ENCODE data around the gene CYP2D6. TPM values are rescaled to one million over a fixed set of nuclear protein-coding genes. Genes with fewer than 3 reads are reported as not detected.

Gene CYP2D6
- polyA plus RNA-seq, 3 donors = 0.85 to 1.2 (median 1.1) TPM

Other genes with a start within 250 kb of the CYP2D6 start
- not detected for gene SHISA8, start 215.7 kb downstream of the CYP2D6 start, polyA plus RNA-seq
- under 1 TPM in 2 of 3 donors, not detected in 1; 0.19 to 0.38 TPM for gene TNFRSF13C, start 204.0 kb downstream of the CYP2D6 start, polyA plus RNA-seq
- 1 to 10 TPM in 2 of 3 donors, under 1 TPM in 1; 0.74 to 3.1 (median 1.1) TPM for gene CENPM, start 183.7 kb downstream of the CYP2D6 start, polyA plus RNA-seq
- gene SEPTIN3, start 161.4 kb downstream of the CYP2D6 start, polyA plus RNA-seq = under 1 TPM; 0.09 to 0.79 (median 0.70) TPM
- gene WBP2NL, start 132.0 kb downstream of the CYP2D6 start, polyA plus RNA-seq = 1 to 10 TPM in 1 of 3 donors, under 1 TPM in 2; 0.18 to 1.1 (median 0.45) TPM
- 10 to 100 TPM in 1 of 3 donors, 1 to 10 TPM in 2; 6.6 to 17.6 (median 7.6) TPM for gene NAGA, start 60.0 kb downstream of the CYP2D6 start, polyA plus RNA-seq
- gene PHETA2, start 56.6 kb downstream of the CYP2D6 start, polyA plus RNA-seq = 10 to 100 TPM in 2 of 3 donors, 1 to 10 TPM in 1; 7.9 to 14.5 (median 11.8) TPM
- gene SMDT1, start 51.1 kb downstream of the CYP2D6 start, polyA plus RNA-seq = 100 to 1,000 TPM in 1 of 3 donors, 10 to 100 TPM in 2; 53.3 to 129 (median 86.4) TPM
- 10 to 100 TPM; 51.6 to 94.7 (median 94.1) TPM for gene NDUFA6, start 40.0 kb downstream of the CYP2D6 start, polyA plus RNA-seq
- gene TCF20, start 139.8 kb upstream of the CYP2D6 start, polyA plus RNA-seq = 1 to 10 TPM; 5.3 to 6.9 (median 5.3) TPM